SKM-1 (cell line): Measurements from ENCODE around the gene ZC3H12D.
"Not testable (repeated sequence)": the region's sequence is repeated elsewhere in the genome, so short reads cannot be mapped to it uniquely, and the experiment has no call there.

Experiments
- DNase-seq: peaks from one replicate; lab custom pipeline; 2025; ENCODE audit not compliant: unreplicated experiment; lab: John Stamatoyannopoulos, UW

Gene ZC3H12D

DNA sequence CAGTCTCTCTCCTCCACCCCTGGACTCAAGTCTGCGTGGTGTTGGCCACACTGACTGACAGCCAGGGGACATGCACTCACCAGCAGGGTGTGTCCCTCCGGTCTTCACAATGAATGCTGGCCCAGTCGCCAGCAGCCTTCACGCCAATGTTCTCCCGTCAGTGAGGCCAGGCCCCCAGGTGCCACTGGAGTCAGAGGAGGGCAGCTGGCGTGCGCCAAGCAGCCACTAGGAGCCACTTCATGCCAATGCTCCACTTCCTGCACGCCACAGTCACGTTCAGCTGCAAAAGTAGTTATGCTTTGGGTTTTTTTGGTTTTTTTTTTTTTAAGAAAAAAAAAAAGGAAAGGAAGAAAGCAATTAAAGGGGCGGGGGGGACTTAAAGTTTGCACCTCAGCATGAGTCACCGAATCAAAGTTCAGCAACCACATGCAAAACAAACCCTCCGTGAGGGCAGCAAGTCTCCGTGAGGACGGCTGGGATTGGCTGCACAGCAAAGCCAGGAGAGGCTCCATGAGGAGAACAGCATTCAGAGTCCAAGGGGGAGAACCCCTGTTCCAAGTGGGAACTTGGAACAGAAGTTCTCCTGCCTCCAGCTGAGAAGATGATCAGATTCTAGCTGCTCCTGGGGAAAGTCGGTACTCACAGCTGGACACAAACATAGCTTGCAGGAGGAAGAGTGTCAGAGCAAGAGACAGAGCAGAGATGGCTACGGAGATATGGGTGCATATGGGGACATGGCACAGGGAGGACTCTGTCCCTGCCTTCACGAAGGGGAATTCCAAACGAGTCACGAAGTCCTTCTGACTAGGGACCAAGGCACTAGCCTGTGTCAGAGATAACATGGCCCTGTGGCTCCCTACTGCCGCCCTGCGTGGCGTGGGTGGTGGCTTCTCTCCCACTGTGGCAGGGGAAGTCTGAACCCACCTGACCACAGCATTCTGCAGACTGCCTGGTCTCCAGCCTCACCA is at the start of gene ZC3H12D:
Gene ZC3H12D (minus strand): TSS at position 282 of the 968 bp plus-strand sequence. CDS start 10,471 bp downstream, outside the sequence.
- DNase-seq: no peak

DNA sequence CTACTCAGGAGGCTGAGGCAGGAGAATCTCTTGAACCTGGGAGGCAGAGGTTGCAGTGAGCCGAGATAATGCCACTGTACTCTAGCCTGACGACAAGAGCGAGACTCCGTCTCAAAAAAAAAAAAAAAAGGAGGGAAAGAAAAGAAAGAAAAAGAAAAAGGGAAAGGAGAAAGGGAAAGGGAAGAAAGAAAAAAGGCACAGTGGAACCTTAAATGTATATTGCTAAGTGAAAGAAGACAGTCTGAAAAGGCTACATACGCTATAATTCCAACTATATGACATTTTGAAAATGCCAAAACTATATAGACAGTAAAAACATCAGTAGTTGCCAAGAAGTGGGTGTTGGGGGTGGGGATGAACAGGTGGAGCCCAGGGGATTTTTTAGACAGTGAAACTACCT is 44.8 kb upstream of the ZC3H12D start:
- DNase-seq: no peak

GRCh38 chr6:149515494-149515893 is 30.7 kb upstream of the ZC3H12D start:
- DNase-seq: no peak

- no peak for DNase-seq
Measured at GRCh38 chr6:149513915-149514314, 29.1 kb upstream of the ZC3H12D start.

DNA sequence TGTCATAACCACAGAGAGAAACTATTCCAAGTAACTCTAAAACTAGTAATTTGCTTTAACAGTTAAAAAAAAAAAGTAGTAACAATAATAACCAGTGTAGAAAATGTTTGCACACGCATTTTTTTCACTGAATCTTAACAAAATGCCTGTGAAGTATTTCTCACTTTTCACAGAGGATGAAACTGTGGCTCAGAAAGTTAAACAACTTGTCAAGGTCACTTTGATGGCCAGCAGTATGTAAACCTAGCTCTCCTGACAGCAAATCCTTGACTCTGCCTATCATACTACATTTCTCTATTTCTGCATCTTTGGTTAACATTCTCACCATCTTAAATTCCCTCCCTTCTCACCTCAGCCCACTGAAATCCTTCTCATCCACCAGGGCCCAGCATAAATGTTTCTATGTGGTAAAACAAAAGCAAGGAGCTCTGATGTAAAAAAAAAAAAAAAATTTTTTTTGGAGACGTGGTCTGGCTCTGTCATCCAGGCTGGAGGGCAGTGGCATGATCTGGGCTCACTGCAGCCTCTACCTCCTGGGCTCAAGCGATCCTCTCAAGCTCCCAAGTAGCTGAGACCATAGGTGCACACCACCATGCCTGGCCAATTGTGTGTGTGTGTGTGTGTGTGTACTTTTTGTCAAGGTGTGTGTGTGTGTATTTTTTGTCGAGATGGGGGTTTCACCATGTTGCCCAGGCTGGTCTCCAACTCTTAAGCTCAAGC is 26.1 kb upstream of the ZC3H12D start:
- no peak for DNase-seq

GRCh38 chr6:149508485-149508884 is 23.7 kb upstream of the ZC3H12D start:
- DNase-seq: no peak

- DNase-seq: no peak
Measured at GRCh38 chr6:149503872-149504271, 19.1 kb upstream of the ZC3H12D start.

DNA sequence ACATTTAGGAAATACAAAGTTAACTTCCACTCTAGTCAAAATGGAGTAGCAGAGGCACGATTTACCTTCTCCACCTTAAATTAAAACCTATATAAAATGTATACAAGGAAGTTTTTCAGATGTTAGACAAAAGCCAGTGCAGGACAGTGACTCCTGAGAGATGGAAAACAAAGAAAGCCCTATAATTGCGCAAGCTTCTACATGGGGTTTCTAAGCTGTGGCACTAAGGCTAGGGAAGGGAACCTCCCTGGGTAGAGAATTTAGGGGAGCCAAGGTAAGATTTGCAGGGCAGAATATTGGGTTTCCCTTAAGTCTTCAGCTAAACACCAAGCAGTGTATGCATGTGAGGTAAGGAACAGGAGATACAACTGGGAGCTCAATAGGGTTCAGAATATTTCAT is 18.5 kb upstream of the ZC3H12D start:
- no peak for DNase-seq

DNA sequence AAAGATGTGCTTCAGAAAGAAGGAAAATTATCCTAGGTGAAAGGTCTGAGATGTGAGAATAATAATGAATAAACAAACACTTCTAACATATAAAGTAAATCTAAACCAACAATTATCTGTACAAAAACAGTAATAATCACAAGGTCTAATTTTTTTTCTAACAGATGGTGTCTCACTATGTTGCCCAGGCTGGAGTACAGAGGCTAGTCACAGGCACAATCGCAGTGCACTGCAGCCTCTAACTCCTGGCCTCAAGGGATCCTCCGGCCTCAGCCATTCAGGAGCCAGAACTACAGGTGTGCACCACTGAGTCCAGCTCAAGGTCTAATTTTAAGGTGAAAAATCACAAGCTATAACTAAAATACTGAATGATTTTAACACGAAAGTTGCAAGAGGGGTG is 17.0 kb upstream of the ZC3H12D start:
- DNase-seq: no peak

GRCh38 chr6:149501201-149501600 is 16.4 kb upstream of the ZC3H12D start:
- no peak for DNase-seq

DNA sequence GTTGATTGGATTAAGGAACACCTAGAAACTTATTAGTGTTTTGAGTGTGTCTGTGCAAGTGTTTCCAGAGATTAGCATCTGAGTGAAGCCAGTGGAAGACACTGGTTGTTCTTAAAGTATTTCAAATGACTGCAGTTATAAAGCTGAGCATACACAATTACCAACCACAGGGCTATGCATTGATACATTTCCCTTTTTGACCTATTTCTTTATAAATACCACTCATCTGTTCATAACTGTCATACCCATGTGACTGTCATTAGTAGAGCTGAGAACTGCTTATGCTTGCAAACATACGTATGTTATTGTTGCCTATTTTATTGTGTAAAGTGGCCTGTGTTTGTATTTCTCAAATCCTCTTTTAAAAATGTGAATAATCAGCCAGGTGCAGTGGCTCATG is 15.3 kb upstream of the ZC3H12D start:
- no peak for DNase-seq

DNA sequence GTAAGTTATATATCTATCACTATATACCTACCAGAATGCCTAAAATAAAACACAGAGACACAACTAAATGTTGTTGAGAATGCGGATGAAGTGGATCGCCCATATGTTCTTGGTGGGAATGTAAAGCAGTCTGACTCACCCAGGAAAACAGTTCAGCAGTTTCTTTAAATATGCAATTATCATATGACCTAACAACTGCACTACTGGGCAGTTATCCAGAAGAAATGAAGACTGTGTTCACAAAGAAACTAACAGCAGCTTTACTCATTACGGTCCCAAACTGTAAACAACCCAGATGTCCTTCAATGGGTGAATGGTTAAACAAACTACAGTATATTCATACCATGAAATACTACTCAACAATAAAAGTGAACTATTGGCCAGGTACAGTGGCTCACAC is 14.3 kb upstream of the ZC3H12D start:
- DNase-seq: no peak

- DNase-seq: no peak
Measured at GRCh38 chr6:149497365-149497764, 12.6 kb upstream of the ZC3H12D start.

DNA sequence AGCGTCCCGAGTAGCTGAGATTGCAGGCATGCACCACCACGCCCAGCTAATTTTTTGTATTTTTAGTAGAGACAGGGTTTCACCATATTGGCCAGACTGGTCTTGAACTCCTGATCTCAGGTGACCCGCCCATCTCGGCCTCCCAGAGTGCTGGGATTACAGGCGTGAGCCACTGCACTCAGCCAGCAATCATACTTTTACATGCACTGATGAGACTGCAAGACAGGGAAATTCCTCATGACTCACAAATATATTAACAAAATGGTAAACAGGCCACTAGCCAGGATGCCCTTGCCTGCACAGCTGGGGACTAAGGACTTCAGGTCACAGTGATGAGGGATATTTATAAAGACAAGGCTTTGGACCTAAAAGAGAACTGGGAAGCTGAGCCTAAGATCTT is 11.8 kb upstream of the ZC3H12D start:
- not testable (repeated sequence) for DNase-seq

DNA sequence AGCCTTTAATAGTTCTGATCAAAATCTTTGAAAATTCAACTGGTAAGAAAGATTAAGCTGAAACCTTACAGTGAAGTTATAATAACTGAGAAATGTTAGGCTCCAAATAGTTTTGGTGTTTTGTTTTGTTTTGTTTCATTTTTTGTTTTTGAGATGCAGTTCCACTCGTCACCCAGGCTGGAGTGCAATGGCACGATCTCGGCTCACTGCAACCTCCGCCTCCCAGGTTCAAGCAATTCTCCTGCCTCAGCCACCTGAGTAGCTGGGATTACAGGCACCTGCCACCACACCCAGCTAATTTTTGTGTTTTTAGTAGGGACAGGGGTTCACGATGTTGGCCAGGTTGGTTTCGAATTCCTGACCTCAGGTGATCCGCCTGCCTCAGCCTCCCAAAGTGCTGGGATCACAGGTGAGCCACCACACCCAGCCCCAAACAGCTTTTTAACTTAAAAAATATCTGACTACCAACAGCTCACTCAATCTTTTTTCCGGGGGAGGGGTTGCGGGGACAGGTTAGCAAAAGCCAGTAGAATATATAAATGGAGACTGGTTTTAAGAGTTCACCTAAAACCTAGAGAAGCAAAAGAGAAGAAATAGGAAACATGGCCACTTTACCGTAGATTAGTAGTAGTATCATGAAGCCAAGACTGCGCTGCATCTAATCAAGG is 10.7 kb upstream of the ZC3H12D start:
- not testable (repeated sequence) for DNase-seq

DNA sequence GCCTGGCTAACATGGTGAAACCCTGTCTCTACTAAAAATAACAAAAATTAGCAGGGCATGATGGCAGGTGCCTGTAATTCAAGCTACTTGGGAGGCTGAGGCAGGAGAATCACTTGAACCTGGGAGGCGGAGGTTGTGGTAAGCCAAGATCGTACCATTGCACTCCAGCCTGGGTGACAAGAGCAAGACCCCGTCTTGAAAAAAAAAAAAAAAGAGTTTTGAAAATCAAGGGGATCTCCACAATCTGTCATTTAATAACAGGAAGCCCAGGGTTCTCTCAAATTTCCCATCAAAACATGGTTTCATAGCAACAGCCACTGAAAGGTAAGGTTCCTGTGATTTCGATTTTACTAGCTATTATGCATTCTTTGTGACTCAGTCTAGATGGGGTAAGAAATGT is 10.0 kb upstream of the ZC3H12D start:
- not testable (repeated sequence) for DNase-seq

DNA sequence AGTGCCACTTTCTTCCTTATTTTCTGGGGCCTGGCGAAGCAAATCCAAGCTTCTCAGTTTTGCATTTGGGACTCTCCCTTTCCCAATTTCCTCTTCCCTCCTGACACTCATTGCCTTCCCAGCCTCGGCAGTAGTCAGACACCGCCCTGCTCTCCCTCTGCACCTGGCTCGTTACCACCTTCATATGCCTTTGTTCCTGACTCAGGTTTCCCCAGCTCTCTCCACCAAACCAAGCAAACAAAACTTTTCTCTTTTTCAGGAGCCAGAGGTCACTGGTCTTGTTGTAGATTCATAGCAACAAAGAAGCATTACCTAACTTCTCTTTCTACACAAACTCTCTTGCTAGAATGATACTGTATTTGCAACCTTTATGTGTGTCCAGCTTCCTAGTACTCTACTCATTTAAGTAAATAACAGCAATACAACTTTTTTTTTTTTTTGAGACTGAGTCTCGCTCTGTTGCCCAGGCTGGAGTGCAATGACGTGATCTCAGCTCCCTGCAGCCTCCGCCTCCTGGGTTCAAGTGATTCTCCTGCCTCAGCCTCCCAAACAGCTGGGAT is 9.0 kb upstream of the ZC3H12D start:
- no peak for DNase-seq

DNA sequence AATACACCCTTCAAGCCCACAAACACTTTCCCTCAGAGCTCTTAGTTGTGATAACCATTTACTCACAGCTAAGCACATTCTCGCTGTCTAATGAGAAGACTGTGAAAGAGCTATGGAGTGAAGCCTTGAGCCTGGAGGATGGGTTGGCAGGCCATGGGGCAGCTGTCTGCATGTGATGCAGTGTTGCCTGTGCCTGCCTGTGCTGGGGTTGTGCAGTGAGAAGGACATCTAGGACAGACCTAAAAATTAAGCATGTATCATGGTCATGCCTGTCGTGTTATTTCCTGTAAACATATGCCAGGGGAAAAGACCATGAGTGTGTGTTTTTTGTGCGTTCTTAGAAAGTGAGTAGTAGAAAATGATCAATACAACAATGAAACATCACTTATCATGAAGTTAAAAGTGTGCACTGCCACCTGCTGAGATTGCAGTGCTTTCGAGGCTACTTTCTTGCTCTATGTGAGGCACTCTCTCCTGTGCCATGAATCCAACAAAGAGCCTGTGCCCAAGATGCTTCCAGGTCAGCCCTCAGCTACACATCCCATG is 8.1 kb upstream of the ZC3H12D start:
- DNase-seq: no peak

DNA sequence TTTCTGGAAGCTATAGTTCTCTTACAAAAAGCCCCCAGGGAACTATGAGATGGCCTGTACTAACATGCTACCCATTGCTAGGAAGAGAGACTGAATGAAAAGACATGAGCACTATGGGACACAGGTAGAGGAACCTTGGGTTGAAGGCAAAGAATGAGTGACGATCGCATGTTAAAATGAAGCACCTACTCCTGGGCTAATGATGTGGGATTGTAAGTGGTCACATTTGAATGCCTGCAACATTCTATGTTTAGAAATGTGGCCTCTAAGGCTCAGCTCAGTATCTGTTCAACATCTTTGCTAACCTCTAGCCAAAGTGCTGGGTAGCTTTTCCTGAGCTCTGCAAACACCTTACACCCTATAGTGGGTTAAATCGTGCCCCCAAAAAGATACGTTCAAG is 5.2 kb upstream of the ZC3H12D start:
- no peak for DNase-seq

DNA sequence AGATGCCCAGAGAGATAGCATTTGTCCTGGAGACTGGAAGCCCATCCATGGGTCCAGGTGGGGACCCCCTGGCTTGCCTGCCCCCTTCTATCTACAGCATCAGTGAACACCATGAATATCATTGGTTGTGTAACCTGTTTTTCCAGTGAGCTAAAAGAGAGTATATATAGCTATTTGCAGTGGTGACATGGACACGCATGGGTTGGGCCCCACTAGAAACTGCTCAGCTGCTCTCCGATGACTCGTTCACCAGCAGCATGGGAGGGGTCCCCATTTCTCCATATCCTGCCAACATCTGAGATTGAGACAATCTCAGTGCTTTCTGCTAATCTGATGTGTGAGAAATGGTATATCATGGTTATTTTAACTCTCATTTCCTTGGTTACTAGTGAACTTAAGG is 4.0 kb upstream of the ZC3H12D start:
- DNase-seq: no peak

- DNase-seq: no peak
Measured at GRCh38 chr6:149487316-149487715, 2.5 kb upstream of the ZC3H12D start.
